Panc1 (cell line): ENCODE measurements around the gene APP.

Source experiments
- CTCF ChIP-seq: fragments of 450-650 bp; IDR thresholded peaks from 2 replicates; pipeline ENCODE4 v1.5.1; 2017; ENCODE audit warnings: mild to moderate bottlenecking
- POLR2AphosphoS5 ChIP-seq: IDR thresholded peaks from 2 replicates; pipeline ENCODE4 v1.6.1; 2012; ENCODE audit warnings: mild to moderate bottlenecking, low read depth, low read length, moderate library complexity
- TCF7L2 ChIP-seq: IDR thresholded peaks from 2 replicates; pipeline ENCODE4 v1.6.1; 2011; ENCODE audit warnings: mild to moderate bottlenecking, low read depth, low read length, inconsistent platforms

- no peak for TF ChIP-seq CTCF
- TF ChIP-seq POLR2AphosphoS5, result no peak
- TF ChIP-seq TCF7L2, result no peak
These were observed 258.2 kb downstream of the APP start for GRCh38 chr21:25912402-25912746.
